Endothelial cell of umbilical vein (primary cell): ENCODE results near the gene GPR137B. TPM values are rescaled to one million over a fixed set of nuclear protein-coding genes. Genes with fewer than 3 reads are reported as not detected.

Experiments
- BruUV-seq: library from RNA; stranded (reverse); fragments of 400-500 nt; replicated peaks from 2 replicates; lab custom pipeline; 2021; lab: Mats Ljungman, UMichigan
- CTCF ChIA-PET: fragments of 300-600, 350-600 bp; sonication (Branson Sonifier 250); formaldehyde crosslinking; loops from one replicate; lab custom pipeline; 2021; ENCODE audit warnings: antibody characterized with exemption, inconsistent platforms; lab: Charles Lee
- POLR2A ChIA-PET: fragments of 300-600, 350-600 bp; sonication (Branson Sonifier 250); formaldehyde crosslinking; loops from one replicate; lab custom pipeline; 2021; ENCODE audit warnings: antibody characterized with exemption, inconsistent platforms; lab: Charles Lee
- DNase-seq: peaks from one replicate; pipeline ENCODE4 v3.0.0-alpha.2; 2011; ENCODE audit warnings: low read depth, low spot score
- FAIRE-seq: peaks from 2 replicates; lab custom pipeline; 2011; peaks lifted over from hg19 to GRCh38; lab: Jason Lieb, UNC
- H2AFZ ChIP-seq: 2 replicates; pipeline ENCODE4 v1.6.0; 2012; ENCODE audit warnings: low read depth, low read length, control low read depth, inconsistent platforms
- H3K27ac ChIP-seq: 2 replicates; pipeline ENCODE4 v1.5.1; 2011; ENCODE audit warnings: low read depth, mild to moderate bottlenecking, control low read depth, low read length, moderate library complexity; ENCODE audit not compliant: insufficient read depth
- H3K27me3 ChIP-seq, 2 experiments: 2 replicates each; pipeline versions ENCODE4 v1.6.0 to v1.6.1; 2011; ENCODE audit warnings: low read length in 2 of 2, mixed read lengths in 1 of 2; ENCODE audit not compliant: control insufficient read depth in 2 of 2, insufficient read depth in 2 of 2
- H3K36me3 ChIP-seq, 2 experiments: 2 replicates in 1 of 2; 3 replicates in 1 of 2; pipeline ENCODE4 v1.5.1; 2011; ENCODE audit warnings: low read length in 2 of 2, mild to moderate bottlenecking in 1 of 2, moderate library complexity in 1 of 2; ENCODE audit not compliant: control insufficient read depth in 2 of 2, insufficient read depth in 2 of 2; ENCODE audit errors: extremely low read depth in 1 of 2
- H3K4me1 ChIP-seq: 3 replicates; pipeline ENCODE4 v1.5.1; 2011; ENCODE audit warnings: mild to moderate bottlenecking, low read length; ENCODE audit not compliant: control insufficient read depth, insufficient read depth; ENCODE audit errors: extremely low read depth
- H3K4me2 ChIP-seq: 2 replicates; pipeline ENCODE4 v1.6.1; 2011; ENCODE audit warnings: low read length, control low read depth, mixed read lengths; ENCODE audit not compliant: insufficient read depth
- H3K4me3 ChIP-seq, 3 experiments: fragments of 200-600 bp in 1 of 3; sonication (generic), shearing (Covaris generic) in 1 of 3; replicated peaks in 1 of 3; 2 replicates each; pipeline ENCODE4 v1.5.1; 2011 to 2016; ENCODE audit warnings: control low read depth in 3 of 3, low read length in 3 of 3, mild to moderate bottlenecking in 2 of 3, inconsistent platforms in 1 of 3, low read depth in 1 of 3, moderate library complexity in 1 of 3; ENCODE audit not compliant: insufficient read depth in 1 of 3
- H3K79me2 ChIP-seq: 2 replicates; pipeline ENCODE4 v1.6.0; 2012; ENCODE audit warnings: low read length, inconsistent platforms; ENCODE audit not compliant: control insufficient read depth, insufficient read depth
- H3K9ac ChIP-seq: replicated peaks from 2 replicates; pipeline ENCODE3; 2011; ENCODE audit warnings: low read length, control low read depth; ENCODE audit not compliant: insufficient read depth; ENCODE audit errors: extremely low read depth
- H3K9me1 ChIP-seq: replicated peaks from 3 replicates; pipeline ENCODE4 v1.6.0; 2011; ENCODE audit warnings: mild to moderate bottlenecking, low read length; ENCODE audit not compliant: control insufficient read depth, insufficient read depth; ENCODE audit errors: extremely low read depth
- H3K9me3 ChIP-seq: replicated peaks from 2 replicates; pipeline ENCODE4 v1.5.1; 2012; ENCODE audit warnings: low read length, inconsistent platforms; ENCODE audit not compliant: control insufficient read depth, insufficient read depth
- H4K20me1 ChIP-seq: replicated peaks from 2 replicates; pipeline ENCODE3; 2011; ENCODE audit warnings: mild to moderate bottlenecking, low read length; ENCODE audit not compliant: control insufficient read depth, insufficient read depth; ENCODE audit errors: extremely low read depth
- CTCF ChIP-seq, 2 donors: IDR thresholded peaks; 1 replicate in 1 of 2; 2 replicates in 1 of 2; pipeline ENCODE4 v1.5.1; 2011; ENCODE audit warnings: low read length in 2 of 2, mild to moderate bottlenecking in 2 of 2, moderate library complexity in 2 of 2, control low read depth in 1 of 2, inconsistent platforms in 1 of 2, low read depth in 1 of 2; ENCODE audit not compliant: insufficient read depth in 1 of 2; ENCODE audit errors: extremely low read depth in 1 of 2
- EZH2 ChIP-seq: IDR thresholded peaks from 2 replicates; pipeline ENCODE4 v1.6.1; 2012; ENCODE audit warnings: borderline replicate concordance, low read depth, mild to moderate bottlenecking, moderate library complexity, low read length, inconsistent platforms; ENCODE audit not compliant: severe bottlenecking
- FOS ChIP-seq: IDR thresholded peaks from 2 replicates; pipeline ENCODE4 v1.6.1; 2011; ENCODE audit warnings: mild to moderate bottlenecking, low read length, moderate library complexity, borderline replicate concordance; ENCODE audit not compliant: insufficient read depth
- GATA2 ChIP-seq: IDR thresholded peaks from 2 replicates; pipeline ENCODE4 v1.7.0; 2011; ENCODE audit warnings: low read depth, mild to moderate bottlenecking, moderate library complexity, mixed read lengths, low read length; ENCODE audit not compliant: insufficient read length, insufficient read depth
- JUN ChIP-seq: IDR thresholded peaks from 2 replicates; pipeline ENCODE4 v1.6.1; 2011; ENCODE audit warnings: borderline replicate concordance, low read depth; ENCODE audit not compliant: insufficient read length, insufficient read depth
- MAX ChIP-seq: IDR thresholded peaks from 2 replicates; pipeline ENCODE4 v1.6.1; 2011; ENCODE audit not compliant: insufficient read depth, insufficient read length
- MYC ChIP-seq: IDR thresholded peaks from one replicate; pipeline ENCODE4 v1.6.1; 2011; ENCODE audit warnings: mild to moderate bottlenecking, low read depth, low read length
- POLR2A ChIP-seq: IDR thresholded peaks from 2 replicates; pipeline ENCODE4 v1.6.1; 2012; ENCODE audit warnings: low read depth, mild to moderate bottlenecking, control low read depth, low read length
- POLR2AphosphoS5 ChIP-seq: IDR thresholded peaks from 2 replicates; pipeline ENCODE4 v1.6.1; 2012; ENCODE audit warnings: low read depth, mild to moderate bottlenecking, control low read depth, low read length, moderate library complexity; ENCODE audit not compliant: insufficient read depth
- dilution Hi-C: fragments of 300-500 bp; cut with MboI; formaldehyde crosslinking; loops from one replicate; pipeline ENCODE4 v1.15.0; 2019; ENCODE audit warnings: low sequenced_read_pairs; ENCODE audit not compliant: extremely low pct_ligation_motif_present
- intact Hi-C: fragments of 100-400 bp; cut with micrococcal nuclease; formaldehyde crosslinking; loops from one replicate; pipeline ENCODE4 v1.10.0; 2022
- polyA plus RNA-seq, 4 experiments: library from polyadenylated mRNA; depleted of rRNA in 3 of 4; stranded (reverse) in 3 of 4; unstranded in 1 of 4; fragments of >200 nt; gene quantifications; 2 replicates each; pipeline versions ENCODE4 v1.2.1 to v1.2.3, GENCODE V29; 2011 to 2012; ENCODE audit warnings: missing spikeins in 1 of 4
- total RNA-seq: library from RNA; stranded (reverse); gene quantifications from 2 replicates; pipeline ENCODE4 v1.2.3, GENCODE V29; 2021

GPR137B gene
- total and polyA plus RNA-seq, 2 donors (not counting 3 experiments of a cell fraction or from before 2014, with no cell fraction given) = 7.8 to 11.9 TPM

GRCh38 chr1:236110137-236110536, 32.2 kb upstream of the GPR137B start:
- no peak overlapping the region for H3K27ac ChIP-seq
- FAIRE-seq (no peak), DNase-seq (no peak)
- H3K9me1 ChIP-seq = no peaks in the 10 kb centered on the region
- H3K79me2 ChIP-seq = no peaks in the 10 kb centered on the region
- ChIA-PET POLR2A (no interaction called here), CTCF (interaction anchor here (1.1 to 1.2 kb wide), 3 partner anchors 31 to 342 kb away, joined by 3 to 4 read pairs (median 4); no protein-coding TSS in a partner anchor)
- H3K27me3 ChIP-seq = no peaks in the 10 kb centered on the region
- no peaks in the 10 kb centered on the region for H3K9me3 ChIP-seq
- intact Hi-C loops = no loop called here
- dilution Hi-C loops = no loop called here
- H3K4me2 ChIP-seq = no peak overlapping the region
- H3K9ac ChIP-seq = no peak overlapping the region
- H3K4me3 ChIP-seq = no peak overlapping the region
- no peaks in the 10 kb centered on the region for H4K20me1 ChIP-seq
- H3K36me3 ChIP-seq = no peaks in the 10 kb centered on the region
- TF ChIP-seq JUN (no peak), POLR2A (no peak), MYC (no peak), CTCF (IDR thresholded peaks at IDR 0.05; ENCODE audit: extremely low read depth in 1 of 2, insufficient read depth in 1 of 2, low read depth in 1 of 2, low read length in 2 of 2) (no peak), MAX (no peak), GATA2 (no peak), EZH2 (no peak), POLR2AphosphoS5 (no peak), FOS (no peak)
- no peaks in the 10 kb centered on the region for H3K4me1 ChIP-seq
- no TSS peak for BruUV-seq
- H2AFZ ChIP-seq = no peak overlapping the region
